Breast epithelium (tissue), 3 donors: ENCODE results near the gene SKP2.

ENCODE experiments used
- POLR2A ChIP-seq: fragments of 450-650 bp; IDR thresholded peaks from one replicate; pipeline ENCODE4 v1.6.1; 2016; ENCODE audit warnings: antibody characterized with exemption, mild to moderate bottlenecking, moderate library complexity
- POLR2AphosphoS5 ChIP-seq, 3 donors: sonication (generic); formaldehyde crosslinking; IDR thresholded peaks; one replicate each; pipeline ENCODE4 v1.6.1; 2017; ENCODE audit warnings: antibody characterized with exemption in 3 of 3

GRCh38 chr5:36178524-36178890, 26.6 kb downstream of the SKP2 start:
- TF ChIP-seq POLR2AphosphoS5 (IDR thresholded peaks at IDR 0.05), result no peak
- no peak for TF ChIP-seq POLR2A
